NCI-H2227 (cell line): Measurements from ENCODE around the gene PIK3CB.
"Not testable (repeated sequence)": the region's sequence is repeated elsewhere in the genome, so short reads cannot be mapped to it uniquely, and the experiment has no call there.

Source experiments
- DNase-seq: peaks from one replicate; lab custom pipeline; 2025; ENCODE audit not compliant: unreplicated experiment; lab: John Stamatoyannopoulos, UW

PIK3CB gene

DNA sequence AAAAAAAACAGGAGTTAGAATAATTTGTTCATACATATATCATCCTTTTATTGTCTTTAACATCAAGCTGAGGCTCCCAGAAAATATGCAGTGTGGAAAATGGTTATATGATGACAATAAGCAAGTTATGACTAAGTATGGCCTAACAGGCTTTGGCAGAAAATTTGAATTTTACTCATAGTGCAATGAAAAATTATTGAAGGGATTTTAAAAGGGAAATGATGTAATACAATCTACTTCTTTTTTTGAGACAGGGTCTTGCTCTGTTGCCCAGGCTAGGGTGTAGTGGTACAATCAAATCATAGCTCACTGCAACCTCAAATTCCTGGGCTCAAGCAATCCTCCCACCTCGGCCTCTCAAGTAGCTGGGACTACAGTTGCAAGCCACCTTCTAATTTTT lies 147.5 kb downstream of the PIK3CB start:
- DNase-seq: no peak

DNA sequence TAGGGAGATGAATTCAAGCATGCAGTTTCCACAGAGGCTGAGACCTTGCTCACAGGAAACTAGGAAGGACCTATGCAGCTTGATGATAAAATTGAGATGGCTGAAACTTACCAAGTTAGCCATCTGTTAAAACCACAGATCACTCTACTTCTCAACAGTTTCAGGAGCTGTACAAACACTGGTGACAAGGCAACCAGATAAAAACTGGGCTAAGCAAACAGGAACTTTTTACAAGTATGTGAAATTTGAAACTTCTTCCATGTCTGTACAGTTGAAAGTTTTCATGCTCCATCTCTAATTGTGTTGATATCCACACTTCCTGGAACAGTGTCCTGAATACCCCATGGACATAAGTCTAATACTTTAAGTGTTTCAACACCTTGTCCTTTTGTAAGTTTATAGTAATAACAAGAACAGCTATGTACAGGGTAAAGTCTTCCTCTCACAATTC lies 147.9 kb downstream of the PIK3CB start:
- no peak for DNase-seq

- DNase-seq: no peak
These were observed 150.3 kb downstream of the PIK3CB start for GRCh38 chr3:138684396-138684795.

DNA sequence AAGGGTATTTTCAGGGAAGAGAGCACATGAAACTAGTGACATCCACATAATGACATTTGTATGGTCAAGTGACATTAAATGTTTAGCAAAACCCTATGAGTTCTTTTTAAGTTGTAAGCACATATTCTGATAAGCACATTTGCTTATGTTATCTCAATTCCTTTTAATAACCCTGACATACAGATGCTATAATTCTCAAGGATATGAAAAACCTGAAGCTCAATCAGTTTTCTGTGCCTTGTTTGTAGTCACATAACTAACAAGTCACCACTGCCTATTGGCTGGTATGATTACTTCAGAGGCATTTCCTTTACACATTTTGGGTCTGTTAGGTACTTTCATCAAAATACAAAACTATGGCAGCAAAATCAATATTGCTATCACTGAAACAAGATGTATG lies 152.1 kb downstream of the PIK3CB start:
- no peak for DNase-seq

- no peak for DNase-seq
These were observed 153.1 kb downstream of the PIK3CB start for GRCh38 chr3:138681463-138682220.

DNA sequence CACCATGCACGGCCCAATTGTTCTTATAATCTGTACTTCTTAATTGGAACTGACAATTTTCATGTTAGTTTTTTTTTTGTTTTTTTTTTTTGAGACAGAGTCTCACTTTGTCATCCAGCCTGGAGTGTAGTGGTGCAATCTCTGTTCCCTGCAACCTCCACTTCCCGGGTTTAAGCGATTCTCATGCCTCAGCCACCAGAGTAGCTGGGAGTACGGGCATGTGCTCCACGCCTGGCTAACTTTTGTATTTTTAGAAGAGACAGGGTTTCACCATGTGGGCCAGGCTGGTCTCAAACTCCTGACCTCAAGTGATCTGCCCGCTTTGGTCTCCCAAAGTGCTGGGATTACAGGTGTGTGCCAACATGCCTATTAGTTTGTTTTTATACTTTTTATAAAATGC lies 153.8 kb downstream of the PIK3CB start:
- DNase-seq: not testable (repeated sequence)

DNA sequence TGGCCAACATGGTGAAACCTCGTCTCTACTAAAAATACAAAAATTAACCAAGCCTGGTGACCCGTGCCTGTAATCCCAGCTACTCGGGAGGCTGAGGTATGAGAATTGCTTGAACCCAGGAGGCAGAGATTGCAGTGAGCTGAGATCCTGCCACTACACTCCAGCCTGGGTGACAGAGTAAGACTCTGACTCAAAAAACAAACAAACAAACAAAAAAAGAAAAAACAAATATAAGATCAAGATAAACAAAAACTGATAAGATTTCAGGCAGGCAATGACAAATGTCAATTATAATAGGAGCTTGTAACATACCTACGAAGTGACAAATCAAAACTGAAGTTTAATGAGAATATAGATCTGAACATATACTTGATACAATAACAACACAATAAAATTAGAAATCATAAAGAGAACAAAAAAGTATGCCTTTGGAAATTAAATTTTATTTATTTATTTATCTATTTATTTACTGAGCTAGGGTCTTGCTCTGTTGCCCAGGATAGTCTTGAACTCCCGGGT lies 155.8 kb downstream of the PIK3CB start:
- no peak for DNase-seq

DNA sequence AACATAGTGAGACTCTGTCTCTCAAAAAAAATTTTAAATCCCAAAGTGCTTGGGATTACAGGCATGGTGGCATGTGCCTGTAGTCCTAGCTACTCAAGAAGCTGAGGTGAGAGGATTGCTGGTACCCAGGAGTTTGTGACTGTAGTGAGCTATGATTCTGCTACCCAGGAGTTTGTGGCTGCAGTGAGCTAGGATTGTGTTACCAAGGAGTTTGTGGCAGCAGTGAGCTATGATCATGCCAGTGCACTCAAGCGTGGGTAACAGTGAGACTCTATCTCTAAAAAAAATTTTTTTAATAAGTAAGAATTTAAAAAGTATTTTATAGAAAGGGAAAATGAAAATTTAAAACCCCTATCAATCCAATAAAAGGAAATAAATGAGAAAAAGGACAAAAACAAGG lies 156.6 kb downstream of the PIK3CB start:
- no peak for DNase-seq

DNA sequence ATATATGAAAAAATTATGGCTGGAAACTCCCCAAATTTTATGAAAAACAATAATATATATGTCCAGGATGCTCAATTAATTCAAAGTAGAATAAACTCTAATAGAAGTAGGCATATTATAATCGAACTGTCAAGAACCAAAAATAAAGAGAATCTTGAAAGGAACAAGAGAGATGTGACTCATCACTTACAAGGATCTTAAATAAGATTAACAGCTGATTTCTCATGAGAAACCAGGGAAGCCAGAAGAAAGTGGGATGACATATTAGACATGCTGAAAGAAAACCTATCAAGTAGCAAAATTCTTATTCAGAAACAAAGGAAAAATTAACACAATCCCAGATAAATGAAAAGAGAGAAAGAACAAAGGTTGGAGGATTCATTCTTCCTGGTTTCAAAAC lies 159.3 kb downstream of the PIK3CB start:
- DNase-seq: no peak

DNA sequence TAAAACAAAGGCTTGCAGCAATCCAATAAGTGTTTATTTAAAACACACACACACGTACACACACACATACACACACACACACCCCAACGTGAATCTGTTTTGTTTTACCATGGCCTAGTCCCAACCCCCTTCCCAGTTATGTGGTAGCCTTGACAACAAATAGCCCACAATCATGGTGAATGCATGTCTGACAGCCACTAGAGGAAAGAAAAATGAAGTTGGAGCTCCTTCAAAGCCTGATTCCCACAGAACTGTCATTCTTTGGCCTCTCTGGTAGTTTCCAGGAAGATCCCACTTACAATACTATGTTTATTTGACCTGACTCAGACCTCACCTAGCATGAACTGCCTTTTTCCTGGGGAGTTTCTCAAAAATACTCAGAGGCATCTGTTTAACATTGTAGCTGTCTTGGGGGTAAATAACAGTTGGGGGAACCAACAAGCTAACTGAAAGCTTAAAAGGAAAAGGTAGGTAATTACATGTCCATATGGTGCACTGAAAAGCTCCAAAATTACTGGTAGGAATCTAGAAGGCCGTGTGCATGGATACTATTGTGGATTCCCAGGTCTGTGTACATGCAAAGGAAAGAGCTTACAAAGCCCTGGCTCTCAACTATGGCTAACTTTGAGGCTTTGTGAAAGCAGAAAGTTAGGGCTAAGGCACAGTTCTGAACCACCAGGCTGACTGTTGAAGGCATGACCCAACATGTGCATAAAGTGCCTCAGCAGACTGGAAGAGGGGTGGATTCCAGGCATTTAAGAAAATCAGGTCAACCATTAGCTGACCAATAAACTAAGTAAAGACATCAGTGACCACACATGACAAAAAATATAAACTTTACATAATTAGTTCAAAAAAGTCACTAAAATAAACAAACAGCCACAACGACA lies 160.8 kb downstream of the PIK3CB start:
- peak; percentile 80 for DNase-seq

DNA sequence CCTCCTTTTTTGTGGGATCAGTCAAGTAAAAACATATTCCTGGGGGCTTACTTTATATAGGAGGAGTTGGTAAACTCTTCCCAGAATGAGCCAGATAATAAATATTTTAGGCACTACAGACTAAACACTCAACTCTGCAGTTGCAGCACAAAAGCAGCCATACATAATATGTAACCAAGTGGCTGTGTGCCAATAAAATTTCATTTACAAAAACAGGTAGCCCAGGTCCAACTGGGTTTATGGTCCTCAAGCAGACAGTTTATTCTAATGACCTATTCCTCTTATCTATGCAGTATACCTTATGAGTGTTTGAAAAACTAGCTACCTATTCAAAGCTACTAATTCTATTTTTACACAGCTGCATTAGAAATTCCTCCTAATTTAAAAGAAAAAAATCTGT lies 164.3 kb downstream of the PIK3CB start:
- DNase-seq: no peak

DNA sequence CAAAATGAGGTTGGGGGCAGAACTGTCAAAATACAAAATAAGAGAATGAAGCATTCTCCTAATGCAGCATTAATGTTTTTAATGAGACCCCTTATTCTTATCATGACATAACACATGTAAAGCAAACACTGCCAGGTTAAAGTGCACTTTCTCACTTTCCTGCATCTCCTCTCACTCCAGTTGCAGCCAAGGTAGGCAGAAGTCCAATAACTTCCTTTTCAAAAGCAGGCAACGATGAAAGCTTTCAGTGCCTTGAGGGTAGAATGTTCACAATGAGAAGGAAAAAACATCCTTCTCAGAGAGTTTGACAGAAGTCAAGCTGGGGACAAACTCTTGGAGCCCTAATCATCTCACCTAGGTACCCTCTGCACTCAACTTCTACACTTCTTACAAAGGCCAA lies 166.6 kb downstream of the PIK3CB start:
- DNase-seq: no peak

GRCh38 chr3:138657508-138657907 lies 177.2 kb downstream of the PIK3CB start:
- no peak for DNase-seq

GRCh38 chr3:138653567-138653966 lies 181.2 kb downstream of the PIK3CB start:
- no peak for DNase-seq

DNA sequence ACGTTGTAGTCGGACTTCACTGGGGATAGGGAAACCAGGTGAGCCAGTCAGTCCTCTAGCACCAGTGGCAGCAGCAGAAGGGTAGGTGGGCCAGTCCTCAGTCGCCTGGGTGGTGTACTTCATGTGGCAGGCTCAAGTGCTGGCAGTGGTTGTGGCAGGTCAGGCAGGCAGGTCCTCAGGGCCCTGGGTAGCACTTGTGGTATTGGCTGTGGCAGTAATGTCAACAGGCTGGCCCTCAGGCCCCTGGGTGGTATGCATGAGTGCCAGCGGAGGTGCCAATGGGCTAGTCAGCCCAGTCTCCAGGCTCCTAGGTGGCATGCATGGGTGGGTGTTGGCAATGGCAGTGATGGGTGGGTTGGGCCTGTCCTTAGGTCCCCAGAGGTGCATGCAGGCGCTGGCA lies 185.6 kb downstream of the PIK3CB start:
- no peak for DNase-seq

DNA sequence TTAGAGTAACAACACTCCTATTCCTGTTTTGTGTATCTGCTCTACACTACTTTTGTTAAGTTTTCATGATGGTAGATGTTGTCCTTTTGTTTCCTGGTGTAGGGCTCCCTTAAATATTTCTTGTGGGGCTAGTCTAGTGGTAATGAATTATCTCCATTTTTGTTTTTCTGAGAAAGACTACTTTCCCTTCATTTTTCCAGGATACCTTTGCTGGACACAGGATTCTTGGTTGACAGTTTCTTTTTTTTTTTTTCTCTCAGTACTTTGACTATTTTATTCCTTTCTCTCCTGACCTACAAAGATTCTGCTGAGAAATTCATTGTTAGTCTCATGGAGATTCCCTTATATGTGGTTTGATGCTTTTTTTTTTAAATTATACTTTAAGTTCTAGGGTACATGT lies 188.2 kb downstream of the PIK3CB start:
- DNase-seq: no peak

- no peak for DNase-seq
These were observed 188.7 kb downstream of the PIK3CB start for GRCh38 chr3:138646008-138646407.

DNA sequence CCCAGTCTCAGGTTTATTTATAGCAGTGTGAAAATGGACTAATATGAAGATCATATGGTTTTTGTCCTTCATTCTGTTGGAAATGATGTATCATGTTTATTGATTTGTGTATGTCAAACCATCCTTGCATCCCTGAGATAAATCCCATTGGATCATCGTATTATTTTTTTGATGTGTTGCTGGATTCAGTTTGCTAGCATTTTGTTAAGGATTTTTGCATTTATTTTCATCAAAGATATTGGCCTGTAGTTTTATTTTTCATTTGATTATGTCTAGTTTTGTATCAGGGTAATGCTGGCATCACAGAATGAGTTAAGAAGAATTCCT lies 191.8 kb downstream of the PIK3CB start:
- DNase-seq: no peak

DNA sequence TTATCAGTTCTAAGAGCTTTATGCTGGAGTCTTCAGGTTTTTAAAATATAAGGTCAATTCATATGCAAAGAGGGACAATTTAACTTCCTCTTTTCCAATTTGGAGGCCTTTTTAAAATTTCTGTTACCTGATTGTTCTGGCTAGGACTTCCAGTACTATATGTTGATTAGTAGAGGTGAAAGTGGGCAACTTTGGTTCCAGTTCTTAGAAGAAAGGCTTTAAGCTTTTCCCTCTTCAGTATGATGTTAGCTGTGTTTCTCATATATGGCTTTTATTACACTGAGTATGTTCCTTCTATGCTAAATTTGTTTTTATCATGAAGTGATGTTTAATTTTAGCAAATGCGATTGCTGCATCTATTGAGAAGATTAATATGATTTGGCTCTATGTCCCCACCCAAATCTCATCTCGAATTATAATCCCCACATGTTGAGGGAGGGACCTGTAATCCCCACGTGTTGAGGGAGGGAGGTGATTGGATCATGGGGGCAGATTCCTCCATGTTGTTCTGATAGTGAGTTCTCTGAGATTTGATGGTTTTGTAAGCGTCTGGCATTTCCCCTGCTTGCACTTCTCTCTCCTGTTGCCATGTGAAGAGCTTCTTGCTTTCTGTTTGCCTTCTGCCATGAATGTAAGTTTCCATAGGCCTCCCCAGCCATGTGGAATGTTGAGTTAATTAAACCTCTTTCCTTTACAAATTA lies 192.4 kb downstream of the PIK3CB start:
- DNase-seq: no peak

DNA sequence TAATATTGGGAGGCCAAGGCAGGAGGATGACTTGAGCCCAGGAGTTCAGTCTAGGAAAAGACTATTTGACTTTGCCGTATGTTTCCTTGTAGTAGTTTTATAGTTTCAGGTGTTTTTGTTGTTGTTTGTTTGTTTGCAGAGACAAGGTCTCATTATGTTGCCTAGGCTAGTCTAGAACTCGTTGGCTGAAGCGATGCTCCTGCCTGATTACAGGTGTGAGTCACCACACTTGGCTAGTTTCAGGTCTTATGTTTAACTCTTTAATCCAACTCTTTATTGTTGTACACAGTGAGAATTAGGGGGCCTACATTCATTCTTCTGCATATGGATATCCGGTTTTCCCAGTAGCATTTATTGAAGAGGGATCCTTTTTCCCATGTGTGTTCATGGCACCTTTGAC lies 194.2 kb downstream of the PIK3CB start:
- DNase-seq: no peak

- DNase-seq: no peak
These were observed 196.1 kb downstream of the PIK3CB start for GRCh38 chr3:138638641-138639040.

- DNase-seq: no peak
These were observed 205.2 kb downstream of the PIK3CB start for GRCh38 chr3:138629526-138629925.
